ENCODE results near the gene CALML6.

GRCh38 chr1:1895456-1896336 is 19.4 kb upstream of the CALML6 start:
- TF ChIP-seq CTCF (IDR thresholded peaks at IDR 0.05) (no peak), POLR2A (IDR thresholded peaks at IDR 0.05) (no peak)

Data from Peyer's patch (tissue), 4 donors.